AML-193 (cell line): Measurements from ENCODE around the gene GABPB2.

ENCODE experiments used
- DNase-seq, 2 experiments: peaks; one replicate each; lab custom pipeline; 2025; lab: John Stamatoyannopoulos, UW

Gene GABPB2

GRCh38 chr1:151070474-151071276 lies at the start of gene GABPB2:
TSS of gene GABPB2 (plus strand) at chr1:151070761. CDS start at chr1:151088190, 17,429 bp downstream.
- peak; percentile 84 to 86 for DNase-seq

- peak; percentile 74 to 76 for DNase-seq
These were observed 45.9 kb upstream of the GABPB2 start for GRCh38 chr1:151024540-151025146.

GRCh38 chr1:151026460-151026859 lies 44.1 kb upstream of the GABPB2 start:
- DNase-seq, result no peak

GRCh38 chr1:151032164-151032563 lies 38.4 kb upstream of the GABPB2 start:
- no peak for DNase-seq

GRCh38 chr1:151035167-151035566 lies 35.4 kb upstream of the GABPB2 start:
- no peak for DNase-seq

- DNase-seq, result no peak
These were observed 34.2 kb upstream of the GABPB2 start, which contains the start of gene BNIPL for GRCh38 chr1:151036356-151036755. TSS of gene BNIPL (plus strand) at chr1:151036586. CDS start at chr1:151036726, 140 bp downstream.

- DNase-seq, result no peak
These were observed 33.5 kb upstream of the GABPB2 start for GRCh38 chr1:151037032-151037431.

GRCh38 chr1:151039521-151039920 lies 31.0 kb upstream of the GABPB2 start:
- DNase-seq, result no peak

GRCh38 chr1:151043163-151043562 lies 27.4 kb upstream of the GABPB2 start:
- DNase-seq, result no peak

GRCh38 chr1:151047591-151047924 lies 23.0 kb upstream of the GABPB2 start, which contains the start of gene C1orf56:
TSS of gene C1orf56 (plus strand) at chr1:151047751. CDS start at chr1:151047848, 97 bp downstream.
- peak; percentile 32 to 43 for DNase-seq

GRCh38 chr1:151047925-151048644 lies 22.5 kb upstream of the GABPB2 start:
- peak; percentile 59 to 70 for DNase-seq

- DNase-seq, result no peak
These were observed 21.9 kb upstream of the GABPB2 start for GRCh38 chr1:151048645-151049032.

GRCh38 chr1:151049458-151049857 lies 21.1 kb upstream of the GABPB2 start:
- no peak for DNase-seq

GRCh38 chr1:151050051-151050688 lies 20.4 kb upstream of the GABPB2 start:
- DNase-seq, result no peak

- DNase-seq, result no peak
These were observed 19.1 kb upstream of the GABPB2 start for GRCh38 chr1:151051356-151052009.

GRCh38 chr1:151054971-151055547 lies 15.5 kb upstream of the GABPB2 start:
- DNase-seq, result no peak

- no peak for DNase-seq
These were observed 15.0 kb upstream of the GABPB2 start for GRCh38 chr1:151055581-151055980.

GRCh38 chr1:151056149-151056548 lies 14.4 kb upstream of the GABPB2 start:
- peak; percentile 37 to 43 for DNase-seq

GRCh38 chr1:151058692-151059091 lies 11.9 kb upstream of the GABPB2 start:
- no peak for DNase-seq

- DNase-seq, result peak; percentile 75
These were observed 11.2 kb upstream of the GABPB2 start, which contains the start of gene CDC42SE1 for GRCh38 chr1:151059109-151060006. TSS of gene CDC42SE1 (minus strand) at chr1:151059622. CDS start at chr1:151055730, 3,892 bp downstream.
